Left ventricle myocardium inferior (tissue), 1 donor: ENCODE data around the gene VWA1. TPM values are rescaled to one million over a fixed set of nuclear protein-coding genes. Genes with fewer than 3 reads are reported as not detected.
"Not testable (repeated sequence)": the region's sequence is repeated elsewhere in the genome, so short reads cannot be mapped to it uniquely, and the experiment has no call there.

Source experiments
- DNase-seq: peaks from one replicate; pipeline ENCODE4 v3.0.0-alpha.2; 2020
- H3K27ac ChIP-seq: fragments of 200-600 bp; replicated peaks from 2 replicates; pipeline ENCODE4 v1.8.0; 2021
- H3K27me3 ChIP-seq: fragments of 200-600 bp; 2 replicates; pipeline ENCODE4 v1.8.0; 2021; ENCODE audit warnings: low read depth
- H3K36me3 ChIP-seq: fragments of 200-600 bp; 2 replicates; pipeline ENCODE4 v1.8.0; 2021
- H3K4me1 ChIP-seq: fragments of 200-600 bp; 2 replicates; pipeline ENCODE4 v1.8.0; 2021
- H3K4me3 ChIP-seq: fragments of 200-600 bp; 2 replicates; pipeline ENCODE4 v1.8.0; 2021; ENCODE audit warnings: mild to moderate bottlenecking, moderate library complexity
- H3K9me3 ChIP-seq: fragments of 200-600 bp; replicated peaks from 2 replicates; pipeline ENCODE4 v1.8.0; 2021
- intact Hi-C: fragments of 100-400 bp; cut with micrococcal nuclease; formaldehyde crosslinking; loops from one replicate; pipeline ENCODE4 v1.11.0; 2022
- total RNA-seq: library from RNA; stranded (reverse); fragmentation: NEBNext Ultra II Directional; extraction: Animal tissue kit (Norgen Biotek cat#: 25700); gene quantifications from one replicate; pipeline ENCODE4 v1.2.1, GENCODE V29; 2021
- TF ChIP-seq, protein P1 (sequence below): fragments of 200-600 bp; IDR thresholded peaks from 2 replicates; pipeline ENCODE4 v1.8.0; 2021; ENCODE audit warnings: antibody characterized with exemption, mild to moderate bottlenecking, borderline replicate concordance
- donor health status: DM: no; HTN: yes; CAD: no; lungs with severe emphysema.

The VWA1 gene
- total RNA-seq, 1 donor from 2014 or later, result 13.7 TPM

DNA sequence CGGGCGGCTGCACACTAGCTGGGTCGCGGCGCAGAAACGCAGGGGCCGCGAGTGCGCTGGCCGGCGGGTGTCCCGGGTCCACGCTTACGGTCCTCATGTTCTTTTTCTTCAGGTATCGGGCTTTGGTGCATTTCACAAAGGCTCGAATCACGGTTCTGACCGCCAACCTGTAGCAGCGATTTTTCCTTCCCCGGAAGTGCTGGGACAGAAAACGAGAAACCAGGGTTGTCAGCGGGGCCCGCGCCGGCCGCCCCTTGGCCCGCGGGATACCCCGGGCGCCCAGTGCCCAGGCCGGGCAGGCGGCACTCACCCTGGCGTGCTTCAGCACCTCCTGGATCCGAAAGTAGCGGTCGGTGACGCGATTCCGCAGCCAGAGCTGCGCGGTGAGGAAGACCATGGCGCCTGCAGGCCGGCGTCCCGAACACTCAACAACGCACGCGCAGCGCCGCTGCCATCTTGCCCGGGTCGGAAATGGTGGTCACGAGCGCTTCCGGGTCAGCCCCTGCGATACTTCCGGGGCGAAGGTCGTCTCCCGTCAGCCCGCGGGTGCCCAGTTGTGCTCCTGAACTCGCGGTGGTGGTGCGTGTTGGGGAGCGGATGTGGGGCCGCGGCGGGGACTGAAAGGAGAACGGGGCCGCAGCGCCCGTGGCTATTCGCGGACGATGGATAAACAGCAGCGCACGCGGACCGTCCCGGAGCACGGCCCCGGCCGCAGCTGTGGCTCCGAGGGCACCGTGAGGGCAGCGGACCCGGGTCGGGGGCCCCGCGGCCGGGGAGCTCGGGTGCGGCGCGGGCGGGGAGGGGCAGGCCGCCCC lies 28.5 kb upstream of the VWA1 start, which contains the start of gene MRPL20:
Gene MRPL20, minus strand, starts transcription at position 473 of the 815 bp plus-strand sequence. Its CDS starts 76 bp downstream, at position 397.
- Histone ChIP-seq H3K27ac (peak within 1 kb of the TSS; percentile 90), H3K4me1 (peaks cover 57% of the 10 kb centered on the region), H3K9me3 (no peaks in the 10 kb centered on the region), H3K36me3 (peaks cover 38% of the 10 kb centered on the region), H3K27me3 (no peaks in the 10 kb centered on the region), H3K4me3 (peak within 1 kb of the TSS; percentile 90)
- peak; percentile 95 for DNase-seq
- intact Hi-C loops, result no loop called here
- TF ChIP-seq, protein P1, sequence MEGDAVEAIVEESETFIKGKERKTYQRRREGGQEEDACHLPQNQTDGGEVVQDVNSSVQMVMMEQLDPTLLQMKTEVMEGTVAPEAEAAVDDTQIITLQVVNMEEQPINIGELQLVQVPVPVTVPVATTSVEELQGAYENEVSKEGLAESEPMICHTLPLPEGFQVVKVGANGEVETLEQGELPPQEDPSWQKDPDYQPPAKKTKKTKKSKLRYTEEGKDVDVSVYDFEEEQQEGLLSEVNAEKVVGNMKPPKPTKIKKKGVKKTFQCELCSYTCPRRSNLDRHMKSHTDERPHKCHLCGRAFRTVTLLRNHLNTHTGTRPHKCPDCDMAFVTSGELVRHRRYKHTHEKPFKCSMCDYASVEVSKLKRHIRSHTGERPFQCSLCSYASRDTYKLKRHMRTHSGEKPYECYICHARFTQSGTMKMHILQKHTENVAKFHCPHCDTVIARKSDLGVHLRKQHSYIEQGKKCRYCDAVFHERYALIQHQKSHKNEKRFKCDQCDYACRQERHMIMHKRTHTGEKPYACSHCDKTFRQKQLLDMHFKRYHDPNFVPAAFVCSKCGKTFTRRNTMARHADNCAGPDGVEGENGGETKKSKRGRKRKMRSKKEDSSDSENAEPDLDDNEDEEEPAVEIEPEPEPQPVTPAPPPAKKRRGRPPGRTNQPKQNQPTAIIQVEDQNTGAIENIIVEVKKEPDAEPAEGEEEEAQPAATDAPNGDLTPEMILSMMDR, result no peak

DNA sequence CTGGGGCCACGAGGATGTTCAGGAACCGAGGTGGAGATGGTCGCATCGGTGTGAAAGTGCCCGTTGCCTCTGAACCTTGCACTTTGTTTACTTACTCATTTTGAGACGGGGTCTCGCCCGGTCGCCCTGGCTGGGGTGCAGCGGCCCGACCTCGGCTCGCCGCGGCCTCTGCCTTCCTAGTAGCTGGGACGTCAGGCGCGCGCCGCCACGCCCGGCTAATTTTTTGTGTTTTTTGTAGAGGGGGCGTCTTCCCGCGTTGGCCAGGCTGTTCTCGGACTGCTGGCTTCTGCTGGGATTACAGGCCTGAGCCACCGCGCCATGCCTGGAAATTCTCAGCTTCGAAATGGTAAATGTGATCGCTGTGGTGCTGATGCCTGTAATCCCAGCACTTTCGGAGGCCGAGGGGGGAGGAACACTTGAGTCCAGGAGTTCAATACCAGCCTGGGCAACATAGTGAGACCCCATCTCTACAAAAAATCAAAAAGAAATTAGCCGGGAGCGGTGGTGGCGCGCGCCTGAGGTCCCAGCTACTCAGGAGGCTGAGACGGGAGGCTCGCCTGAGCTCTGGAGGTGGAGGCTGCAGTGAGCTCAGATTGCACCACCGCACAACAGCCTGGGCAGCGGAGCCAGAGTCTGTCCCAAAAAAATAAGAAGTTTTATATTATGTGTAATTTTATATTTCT lies 27.7 kb upstream of the VWA1 start:
- TF ChIP-seq, protein P1, result no peak
- intact Hi-C loops, result no loop called here

DNA sequence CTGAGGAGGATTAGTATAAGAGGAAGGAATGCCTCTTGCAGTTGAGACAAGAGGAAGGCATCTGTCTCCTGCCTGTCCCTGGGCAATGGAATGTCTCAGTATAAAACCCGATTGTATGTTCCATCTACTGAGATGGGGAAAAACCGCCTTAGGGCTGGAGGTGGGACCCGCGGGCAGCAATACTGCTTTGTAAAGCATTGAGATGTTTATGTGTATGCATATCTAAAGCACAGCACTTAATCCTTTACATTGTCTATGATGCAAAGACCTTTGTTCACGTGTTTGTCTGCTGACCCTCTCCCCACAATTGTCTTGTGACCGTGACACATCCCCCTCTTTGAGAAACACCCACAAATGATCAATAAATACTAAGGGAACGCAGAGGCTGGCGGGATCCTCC lies 25.3 kb upstream of the VWA1 start:
- H3K4me1 ChIP-seq, result peaks cover 44% of the 10 kb centered on the region
- H3K4me3 ChIP-seq, H3K27ac ChIP-seq, H3K27me3 ChIP-seq, DNase-seq, H3K9me3 ChIP-seq, intact Hi-C loops, H3K36me3 ChIP-seq: not testable (repeated sequence)

More for the DNA sequence above, 27.7 kb upstream of the VWA1 start:
- Histone ChIP-seq H3K4me3 (peak overlapping the region; percentile 90), H3K4me1 (peaks cover 53% of the 10 kb centered on the region), H3K36me3 (peaks cover 30% of the 10 kb centered on the region), H3K9me3 (no peaks in the 10 kb centered on the region), H3K27ac (peak overlapping the region; percentile 90), H3K27me3 (no peaks in the 10 kb centered on the region)
- DNase-seq, result no peak

DNA sequence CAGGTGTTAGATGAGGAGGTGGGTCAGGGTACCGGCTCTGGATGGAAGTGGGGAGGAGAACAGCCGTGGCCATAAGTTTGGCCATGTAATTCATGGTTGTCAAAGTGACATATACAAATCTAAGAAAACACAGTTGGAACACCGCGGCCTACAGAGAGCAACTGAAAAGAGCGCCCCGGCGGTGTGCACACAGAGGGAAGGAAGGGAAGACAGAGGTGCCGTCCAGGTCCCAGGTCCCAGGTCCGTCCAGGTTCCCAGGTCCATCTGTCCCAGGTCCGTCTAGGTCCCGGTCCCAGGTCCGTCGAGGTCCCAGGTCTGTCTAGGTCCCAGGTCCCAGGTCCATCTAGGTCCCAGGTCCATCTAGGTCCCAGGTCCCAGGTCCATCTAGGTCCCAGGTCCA lies 23.9 kb upstream of the VWA1 start:
- Histone ChIP-seq H3K4me1 (peaks cover 30% of the 10 kb centered on the region), H3K36me3 (no peaks in the 10 kb centered on the region), H3K9me3 (no peaks in the 10 kb centered on the region), H3K27me3 (no peaks in the 10 kb centered on the region), H3K27ac (no peak overlapping the region), H3K4me3 (no peak overlapping the region)
- TF ChIP-seq, protein P1, result no peak
- intact Hi-C loops, result no loop called here
- DNase-seq, result no peak

DNA sequence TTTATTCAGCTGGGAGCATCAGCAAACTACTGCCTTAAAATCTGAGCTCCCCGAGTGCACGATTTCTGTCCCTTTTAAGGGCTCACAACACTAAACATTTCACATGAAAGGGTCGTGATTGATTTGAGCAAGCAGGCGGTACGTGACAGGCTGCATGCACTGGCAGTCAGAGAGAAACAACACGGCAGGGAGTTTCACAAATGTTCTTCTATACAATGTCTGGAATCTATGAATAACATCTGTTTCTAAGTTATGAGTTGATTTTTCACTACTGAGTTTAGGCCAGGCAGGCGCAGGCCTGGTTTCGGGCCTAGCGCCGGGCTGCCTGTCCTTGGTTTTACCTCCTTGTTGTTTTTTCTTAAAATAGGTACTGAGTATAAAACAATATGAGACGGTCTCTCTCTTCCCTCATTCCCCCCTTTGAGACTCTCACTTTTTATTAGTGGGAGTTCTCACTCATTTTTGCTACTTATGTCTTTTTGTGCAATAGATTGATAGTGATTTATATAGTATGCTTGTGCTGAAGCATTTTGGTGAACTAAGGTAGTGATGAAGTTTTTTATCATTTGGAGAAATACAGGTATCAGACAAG lies 23.1 kb upstream of the VWA1 start:
- H3K27ac ChIP-seq, DNase-seq, H3K4me3 ChIP-seq, H3K36me3 ChIP-seq, H3K9me3 ChIP-seq, intact Hi-C loops, H3K27me3 ChIP-seq: not testable (repeated sequence)
- peaks cover 24% of the 10 kb centered on the region for H3K4me1 ChIP-seq

DNA sequence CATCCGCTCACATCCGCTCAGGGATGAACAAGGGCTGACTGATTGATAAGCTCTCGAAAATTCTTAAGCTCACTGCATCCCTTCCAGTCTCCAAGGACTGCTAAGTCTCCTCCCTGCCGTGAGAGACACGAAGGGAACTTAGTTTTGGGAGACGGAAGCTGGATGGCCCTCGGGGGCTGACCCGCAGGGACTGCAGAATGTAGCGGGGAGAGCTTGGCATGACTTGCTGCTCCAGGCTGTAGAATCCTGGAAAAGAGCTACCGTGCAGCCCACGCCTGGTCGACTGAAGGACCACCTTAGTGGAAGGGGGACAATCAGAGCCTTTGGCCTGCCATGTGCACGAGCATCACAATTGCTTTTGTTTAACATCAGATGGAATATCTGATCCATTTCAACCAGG lies 19.7 kb upstream of the VWA1 start:
- no peak for DNase-seq
- Histone ChIP-seq H3K27me3 (no peaks in the 10 kb centered on the region), H3K36me3 (no peaks in the 10 kb centered on the region), H3K27ac (no peak overlapping the region), H3K9me3 (no peaks in the 10 kb centered on the region), H3K4me1 (peaks cover 13% of the 10 kb centered on the region), H3K4me3 (no peak overlapping the region)
- intact Hi-C loops, result no loop called here
- TF ChIP-seq, protein P1, result no peak

DNA sequence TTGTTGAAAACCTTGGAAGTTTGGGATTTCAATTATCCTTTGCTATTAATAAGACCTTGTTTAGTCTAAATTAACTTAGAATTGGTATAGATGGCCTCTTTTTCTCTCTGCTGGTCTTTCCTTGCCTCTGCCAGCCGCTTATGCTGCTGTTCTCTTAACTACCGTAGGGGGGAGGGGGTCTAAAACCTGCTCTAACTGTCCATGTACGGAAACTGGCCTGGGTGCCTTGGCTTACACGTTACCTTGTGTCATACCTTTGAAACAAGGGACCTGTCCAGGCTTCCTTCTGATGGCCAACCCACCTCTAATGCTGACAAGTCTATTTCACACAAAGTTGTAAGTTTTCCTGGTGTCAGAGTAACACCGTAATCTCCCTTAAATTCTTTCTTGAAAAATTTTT lies 18.1 kb upstream of the VWA1 start:
- intact Hi-C loops, result not testable (repeated sequence)

DNA sequence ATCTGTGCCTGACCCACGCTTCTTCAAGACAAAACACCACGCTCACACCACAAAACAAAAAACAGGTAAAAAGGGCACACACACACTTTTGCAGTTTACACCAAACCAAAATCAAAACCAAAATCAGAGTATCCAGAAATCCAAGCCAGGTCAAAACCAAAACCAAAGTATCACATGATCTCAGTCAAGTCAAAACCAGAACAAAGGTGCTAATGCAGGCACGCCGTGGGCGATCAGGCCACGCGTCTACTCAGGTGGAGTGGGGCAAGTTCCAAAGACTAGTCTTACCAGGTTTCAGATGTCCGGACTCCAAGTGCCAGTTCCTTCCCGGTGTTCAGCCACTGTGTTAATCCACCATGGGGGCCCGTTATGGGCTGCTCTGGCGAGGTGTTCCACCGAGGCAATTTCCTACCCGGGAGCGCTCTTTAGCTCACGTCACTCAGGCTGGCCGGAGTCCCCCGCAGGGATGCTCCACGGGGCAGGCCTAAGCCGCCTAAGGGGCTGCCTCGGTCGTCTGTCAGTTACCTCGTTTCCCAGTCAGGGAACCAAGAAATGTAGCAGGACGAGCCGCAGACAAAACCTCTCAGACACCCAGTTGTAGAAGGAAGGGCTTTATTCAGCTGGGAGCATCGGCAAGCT lies 17.5 kb upstream of the VWA1 start:
- H3K27me3 ChIP-seq, H3K9me3 ChIP-seq, DNase-seq, intact Hi-C loops, H3K36me3 ChIP-seq, H3K27ac ChIP-seq, H3K4me3 ChIP-seq: not testable (repeated sequence)
- peaks cover 17% of the 10 kb centered on the region for H3K4me1 ChIP-seq

More for the DNA sequence above, 18.1 kb upstream of the VWA1 start:
- not testable (repeated sequence) for H3K27ac ChIP-seq, H3K9me3 ChIP-seq, DNase-seq, H3K27me3 ChIP-seq, H3K36me3 ChIP-seq, H3K4me3 ChIP-seq
- peaks cover 17% of the 10 kb centered on the region for H3K4me1 ChIP-seq
